Cardiac muscle cell (in vitro differentiated cells and primary cell): ENCODE results near the gene ITGBL1. TPM values are rescaled to one million over a fixed set of nuclear protein-coding genes. Genes with fewer than 3 reads are reported as not detected.
"Not testable (repeated sequence)": the region's sequence is repeated elsewhere in the genome, so short reads cannot be mapped to it uniquely, and the experiment has no call there.

ENCODE experiments used
- DNase-seq, 2 donors: peaks; one replicate each; pipeline versions ENCODE4 v3.0.0 to v3.0.0-alpha.2; 2010 to 2017; ENCODE audit warnings: low read depth in 1 of 2, low spot score in 1 of 2
- H3K27ac ChIP-seq: fragments of 200-600 bp; sonication (generic); 2 replicates; pipeline ENCODE4 v1.5.1; 2016
- H3K27me3 ChIP-seq: fragments of 200-600 bp; sonication (generic); 2 replicates; pipeline ENCODE4 v1.6.0; 2016; ENCODE audit warnings: control low read depth
- H3K36me3 ChIP-seq: fragments of 200-600 bp; sonication (generic); 2 replicates; pipeline ENCODE4 v1.5.1; 2016; ENCODE audit warnings: control low read depth
- H3K4me1 ChIP-seq: fragments of 200-600 bp; sonication (generic); 2 replicates; pipeline ENCODE4 v1.8.1; 2017; ENCODE audit warnings: low read depth, mild to moderate bottlenecking, mixed run types
- H3K4me3 ChIP-seq: fragments of 200-600 bp; sonication (generic); 2 replicates; pipeline ENCODE4 v1.5.1; 2016; ENCODE audit warnings: mild to moderate bottlenecking
- H3K9me3 ChIP-seq: fragments of 200-600 bp; sonication (generic); 2 replicates; pipeline ENCODE4 v1.5.1; 2017; ENCODE audit warnings: low read depth, mild to moderate bottlenecking, control low read depth
- CTCF ChIP-seq: IDR thresholded peaks from 2 replicates; pipeline ENCODE4 v1.5.1; 2012; ENCODE audit warnings: low read depth, mild to moderate bottlenecking, low read length
- polyA plus RNA-seq: library from polyadenylated mRNA; unstranded; fragments of >200 nt; fragmentation: Nextera tagmentation; extraction: Ambion mirVana; gene quantifications from 2 replicates; pipeline ENCODE4 v1.2.1, GENCODE V29; 2016
- total RNA-seq: library from RNA; depleted of rRNA; stranded (reverse); fragments of >200 nt; gene quantifications from 2 replicates; pipeline ENCODE4 v1.2.3, GENCODE V29; 2016

The ITGBL1 gene
- total and polyA plus RNA-seq, 2 experiments from 2014 or later, result not detected

- Histone ChIP-seq H3K9me3 (no peaks in the 10 kb centered on the region), H3K4me1 (no peaks in the 10 kb centered on the region), H3K4me3 (no peak overlapping the region), H3K27ac (no peak overlapping the region), H3K36me3 (no peaks in the 10 kb centered on the region), H3K27me3 (no peaks in the 10 kb centered on the region)
- no peak for TF ChIP-seq CTCF
- DNase-seq, result no peak
Observed at GRCh38 chr13:101535192-101535746, 82.8 kb downstream of the ITGBL1 start.

- Histone ChIP-seq H3K4me1 (no peaks in the 10 kb centered on the region), H3K36me3 (no peaks in the 10 kb centered on the region), H3K4me3 (no peak overlapping the region), H3K27me3 (no peaks in the 10 kb centered on the region), H3K27ac (no peak overlapping the region), H3K9me3 (no peaks in the 10 kb centered on the region)
- no peak for TF ChIP-seq CTCF
- no peak for DNase-seq
Observed at GRCh38 chr13:101536079-101536478, 83.6 kb downstream of the ITGBL1 start.

- H3K36me3 ChIP-seq, H3K4me1 ChIP-seq, DNase-seq, H3K27me3 ChIP-seq, H3K9me3 ChIP-seq, H3K4me3 ChIP-seq, H3K27ac ChIP-seq: not testable (repeated sequence)
Observed at GRCh38 chr13:101544544-101544943, 92.1 kb downstream of the ITGBL1 start.

GRCh38 chr13:101544979-101545378, 92.5 kb downstream of the ITGBL1 start:
- no peak for DNase-seq
- no peaks in the 10 kb centered on the region for H3K9me3 ChIP-seq
- H3K36me3 ChIP-seq, result no peaks in the 10 kb centered on the region
- H3K4me1 ChIP-seq, result no peaks in the 10 kb centered on the region
- no peaks in the 10 kb centered on the region for H3K27me3 ChIP-seq
- no peak overlapping the region for H3K4me3 ChIP-seq
- H3K27ac ChIP-seq, result no peak overlapping the region
- TF ChIP-seq CTCF, result no peak

GRCh38 chr13:101545521-101545920, 93.0 kb downstream of the ITGBL1 start:
- H3K27ac ChIP-seq, result no peak overlapping the region
- no peaks in the 10 kb centered on the region for H3K4me1 ChIP-seq
- H3K4me3 ChIP-seq, result no peak overlapping the region
- no peak for DNase-seq
- TF ChIP-seq CTCF, result no peak
- H3K27me3 ChIP-seq, result no peaks in the 10 kb centered on the region
- no peaks in the 10 kb centered on the region for H3K36me3 ChIP-seq
- no peaks in the 10 kb centered on the region for H3K9me3 ChIP-seq

GRCh38 chr13:101552286-101552685, 99.8 kb downstream of the ITGBL1 start:
- no peaks in the 10 kb centered on the region for H3K9me3 ChIP-seq
- no peak for DNase-seq
- no peaks in the 10 kb centered on the region for H3K27me3 ChIP-seq
- H3K4me3 ChIP-seq, result no peak overlapping the region
- TF ChIP-seq CTCF, result no peak
- no peaks in the 10 kb centered on the region for H3K36me3 ChIP-seq
- no peak overlapping the region for H3K27ac ChIP-seq
- no peaks in the 10 kb centered on the region for H3K4me1 ChIP-seq
